Neuron (in vitro differentiated cells): ENCODE data around the gene DPYSL5.
A peak's percentile ranks its signal among the peaks of the same experiment; 100 is the strongest.

Experiments
- H2AFZ ChIP-seq: one replicate; pipeline ENCODE4 v1.6.1; 2013; ENCODE audit warnings: low read depth, mild to moderate bottlenecking, inconsistent platforms, low read length, moderate library complexity
- H3K27me3 ChIP-seq: one replicate; pipeline ENCODE4 v1.6.1; 2013; ENCODE audit warnings: low read length; ENCODE audit not compliant: insufficient read depth
- H3K36me3 ChIP-seq: one replicate; pipeline ENCODE4 v1.6.1; 2013; ENCODE audit warnings: low read length; ENCODE audit not compliant: insufficient read depth
- H3K4me1 ChIP-seq: one replicate; pipeline ENCODE4 v1.6.1; 2013; ENCODE audit warnings: low read length; ENCODE audit not compliant: insufficient read depth
- H3K4me3 ChIP-seq: 2 replicates; pipeline ENCODE4 v1.5.1; 2013; ENCODE audit warnings: mild to moderate bottlenecking, low read length, moderate library complexity
- H3K9me3 ChIP-seq: one replicate; pipeline ENCODE4 v1.6.1; 2013; ENCODE audit warnings: low read length

Gene DPYSL5

DNA sequence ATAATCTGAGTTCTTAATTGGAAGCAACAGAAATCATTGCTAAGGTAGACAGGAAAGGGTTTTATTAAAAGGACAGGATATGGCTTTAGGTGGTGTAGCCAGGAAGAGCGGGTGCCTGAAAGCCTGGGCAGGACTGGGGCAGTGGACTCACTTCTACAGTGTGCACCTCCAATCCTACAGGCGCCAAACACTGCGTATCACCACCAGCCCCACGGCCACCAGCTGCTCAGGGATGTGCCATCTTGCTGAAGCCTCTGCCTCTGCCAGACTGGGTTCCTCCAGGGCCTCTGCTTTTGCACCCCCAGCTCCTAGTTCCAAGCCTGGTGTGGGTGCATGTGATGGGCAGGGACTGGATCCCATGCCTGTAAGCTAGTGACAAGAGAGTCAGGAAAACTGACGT is 29.7 kb upstream of the DPYSL5 start:
- Histone ChIP-seq H2AFZ (no peak overlapping the region), H3K4me1 (peaks cover 6% of the 10 kb centered on the region), H3K4me3 (no peak overlapping the region), H3K9me3 (peaks cover 2% of the 10 kb centered on the region), H3K36me3 (no peaks in the 10 kb centered on the region), H3K27me3 (no peaks in the 10 kb centered on the region)

DNA sequence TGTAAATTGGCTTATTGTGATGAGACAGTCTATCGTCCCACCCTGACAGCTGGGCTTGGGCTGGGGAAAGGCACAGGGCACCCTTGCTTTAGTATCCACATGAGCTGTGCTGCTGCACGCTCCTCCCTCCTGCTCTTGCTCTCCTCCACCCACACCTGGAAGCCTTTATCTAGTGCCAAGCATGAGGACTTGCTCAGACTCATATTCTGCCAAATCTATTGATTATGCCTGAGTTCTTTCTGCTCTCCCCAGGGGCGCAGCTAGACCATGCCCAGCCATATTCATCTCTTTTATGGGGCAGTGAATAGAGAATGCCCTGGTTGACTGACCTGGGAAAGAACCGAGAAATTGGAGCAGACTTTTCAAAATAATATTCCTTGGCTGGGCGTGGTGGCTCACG is 29.0 kb upstream of the DPYSL5 start:
- Histone ChIP-seq H2AFZ (no peak overlapping the region), H3K27me3 (no peaks in the 10 kb centered on the region), H3K4me1 (peaks cover 6% of the 10 kb centered on the region), H3K9me3 (peaks cover 2% of the 10 kb centered on the region), H3K4me3 (no peak overlapping the region), H3K36me3 (no peaks in the 10 kb centered on the region)

DNA sequence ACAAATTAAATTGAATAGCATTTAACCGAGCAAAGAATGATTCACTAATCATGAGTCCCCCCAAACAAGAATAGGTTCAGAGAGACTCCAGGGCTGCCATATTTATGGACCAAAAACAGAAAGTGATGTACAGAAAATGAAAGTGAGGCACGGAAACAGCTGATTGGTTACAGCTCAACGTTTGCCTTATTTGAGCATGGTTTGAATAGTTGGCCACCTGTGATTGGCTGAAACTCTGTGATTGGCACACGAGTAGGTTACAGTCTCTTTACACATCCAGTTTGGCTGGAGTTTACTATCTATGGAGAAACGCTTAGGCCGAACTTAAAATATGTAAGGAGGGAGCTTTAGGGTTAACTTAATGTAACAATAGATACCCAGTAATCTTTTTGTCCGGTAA is 27.0 kb upstream of the DPYSL5 start:
- H2AFZ ChIP-seq: no peak overlapping the region
- H3K9me3 ChIP-seq: no peaks in the 10 kb centered on the region
- no peak overlapping the region for H3K4me3 ChIP-seq
- no peaks in the 10 kb centered on the region for H3K36me3 ChIP-seq
- H3K27me3 ChIP-seq: no peaks in the 10 kb centered on the region
- H3K4me1 ChIP-seq: peaks cover 6% of the 10 kb centered on the region

DNA sequence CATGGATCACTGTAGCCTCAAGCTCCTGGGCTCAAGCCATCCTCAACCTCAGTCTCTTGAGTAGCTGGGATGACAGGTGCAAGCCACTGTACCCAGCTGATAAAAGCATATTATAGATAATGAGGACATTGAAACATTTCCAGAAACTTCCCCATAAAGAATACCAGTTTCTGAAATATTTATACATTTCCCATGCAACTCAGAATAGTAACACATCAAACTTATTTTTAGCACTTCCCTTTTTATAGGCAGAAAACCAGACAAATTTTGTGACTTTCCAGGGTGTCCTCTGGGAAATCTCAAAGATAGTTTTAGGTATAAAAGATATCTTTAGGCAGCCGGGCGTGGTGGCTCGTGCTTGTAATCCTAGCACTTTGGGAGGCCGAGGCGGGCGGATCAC is 25.1 kb upstream of the DPYSL5 start:
- Histone ChIP-seq H2AFZ (no peak overlapping the region), H3K27me3 (no peaks in the 10 kb centered on the region), H3K36me3 (no peaks in the 10 kb centered on the region), H3K4me3 (no peak overlapping the region), H3K4me1 (peaks cover 6% of the 10 kb centered on the region), H3K9me3 (no peaks in the 10 kb centered on the region)

DNA sequence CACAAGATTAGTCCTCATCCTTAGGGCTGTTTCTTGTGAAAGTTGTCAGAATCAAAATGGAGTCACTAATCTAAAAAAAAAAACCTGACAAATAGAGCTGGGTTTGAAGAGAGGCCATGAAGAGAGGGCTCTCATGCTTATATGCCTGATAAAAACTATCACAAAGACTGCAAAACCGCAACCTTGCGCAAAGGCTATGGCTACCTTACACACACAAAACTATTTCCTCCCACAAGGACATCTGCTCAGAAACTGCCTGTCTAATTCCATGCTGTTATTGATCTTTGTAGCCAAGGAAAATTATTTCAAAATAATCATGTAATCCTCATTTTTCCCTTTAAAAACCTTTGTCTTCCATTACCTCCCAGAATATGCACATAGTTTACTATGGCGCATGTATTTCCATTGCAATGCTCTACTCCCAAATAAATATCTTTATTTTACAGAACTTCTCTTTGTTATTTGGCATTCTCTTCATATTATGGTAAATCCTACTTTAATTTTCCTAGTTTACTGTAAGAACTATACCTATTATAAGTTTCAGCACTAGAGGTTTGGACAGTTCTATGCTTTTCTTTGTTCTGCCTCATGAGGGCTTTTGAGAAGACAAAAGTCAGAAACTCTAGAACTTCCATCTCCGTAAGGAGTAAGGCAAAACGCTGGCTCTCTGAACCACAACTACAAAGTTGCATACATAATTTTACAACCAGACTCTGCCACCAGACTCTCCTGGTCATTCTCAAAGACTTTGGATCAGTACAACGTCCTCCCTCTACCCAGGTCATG is 9.6 kb upstream of the DPYSL5 start:
- H2AFZ ChIP-seq: no peak overlapping the region
- no peaks in the 10 kb centered on the region for H3K36me3 ChIP-seq
- no peaks in the 10 kb centered on the region for H3K9me3 ChIP-seq
- H3K27me3 ChIP-seq: no peaks in the 10 kb centered on the region
- no peaks in the 10 kb centered on the region for H3K4me1 ChIP-seq
- no peak overlapping the region for H3K4me3 ChIP-seq

GRCh38 chr2:26840937-26841610 is 6.9 kb upstream of the DPYSL5 start:
- Histone ChIP-seq H3K36me3 (no peaks in the 10 kb centered on the region), H3K4me1 (peaks cover 3% of the 10 kb centered on the region), H2AFZ (no peak overlapping the region), H3K9me3 (no peaks in the 10 kb centered on the region), H3K27me3 (no peaks in the 10 kb centered on the region), H3K4me3 (no peak overlapping the region)

DNA sequence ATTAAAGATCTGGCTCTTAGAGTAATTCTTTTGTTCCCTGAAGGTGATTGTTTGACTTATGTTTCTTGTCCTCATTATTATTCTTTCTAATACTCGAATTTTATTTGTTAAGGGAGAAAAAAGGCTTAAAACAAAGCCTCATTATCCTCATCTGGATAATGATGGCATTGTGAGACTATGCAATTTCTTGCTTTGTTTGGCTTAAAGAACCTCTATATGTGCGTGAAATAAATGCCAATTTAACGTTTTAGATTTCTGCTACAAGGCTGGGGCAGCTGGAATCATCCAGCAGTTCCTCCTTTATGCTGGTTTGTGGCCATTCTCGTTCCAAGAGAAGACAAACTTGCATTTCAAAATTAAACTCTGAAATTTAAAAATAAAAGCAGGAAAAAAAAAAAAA is 4.9 kb upstream of the DPYSL5 start:
- H3K4me1 ChIP-seq: peaks cover 14% of the 10 kb centered on the region
- H2AFZ ChIP-seq: no peak overlapping the region
- H3K4me3 ChIP-seq: no peak overlapping the region
- H3K36me3 ChIP-seq: no peaks in the 10 kb centered on the region
- H3K9me3 ChIP-seq: no peaks in the 10 kb centered on the region
- H3K27me3 ChIP-seq: no peaks in the 10 kb centered on the region

DNA sequence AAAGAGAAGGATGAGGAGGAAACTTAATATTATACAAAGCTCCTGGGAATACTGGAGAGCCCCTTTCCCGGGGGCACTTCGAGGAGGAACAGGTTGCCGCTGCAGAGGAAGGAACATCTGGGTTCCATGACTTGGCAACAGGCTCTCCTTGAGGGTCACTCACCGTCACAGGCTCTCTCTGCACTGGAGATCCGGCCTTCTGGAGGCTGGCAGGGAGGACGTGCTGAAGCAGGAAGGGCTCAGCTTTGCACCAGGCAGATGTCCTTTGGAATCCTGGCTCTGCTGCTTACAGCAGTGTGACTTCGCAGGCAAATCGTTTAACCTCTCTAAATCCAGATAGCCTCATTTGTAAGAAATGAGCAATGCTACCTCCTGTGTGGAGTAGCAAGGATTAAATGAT is 2.9 kb upstream of the DPYSL5 start:
- Histone ChIP-seq H2AFZ (no peak overlapping the region), H3K27me3 (no peaks in the 10 kb centered on the region), H3K4me3 (no peak overlapping the region), H3K9me3 (no peaks in the 10 kb centered on the region), H3K4me1 (peaks cover 21% of the 10 kb centered on the region), H3K36me3 (no peaks in the 10 kb centered on the region)

- Histone ChIP-seq H2AFZ (peak overlapping the region; percentile 4), H3K36me3 (peaks cover 2% of the 10 kb centered on the region), H3K27me3 (no peaks in the 10 kb centered on the region), H3K4me3 (peak overlapping the region; percentile 92), H3K4me1 (peaks cover 33% of the 10 kb centered on the region), H3K9me3 (no peaks in the 10 kb centered on the region)
These were observed 1.3 kb upstream of the DPYSL5 start for GRCh38 chr2:26846334-26847306.

DNA sequence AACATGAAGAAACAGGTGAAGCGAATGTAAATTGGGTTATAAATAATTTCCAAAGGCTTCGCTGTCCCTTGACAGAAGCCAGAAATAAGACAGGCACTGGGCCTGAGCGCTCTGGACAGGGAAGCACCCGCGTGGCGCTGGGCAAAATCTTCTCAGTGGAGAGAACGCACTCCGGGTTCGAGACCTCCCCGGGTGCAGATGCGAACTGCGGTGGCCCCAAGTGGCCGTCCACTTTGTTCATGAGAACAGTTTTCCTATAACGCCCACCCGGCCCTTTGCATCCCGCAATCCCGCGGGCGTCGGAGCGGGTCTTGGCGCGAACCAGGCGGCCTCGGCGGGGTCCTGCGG is 651 bp upstream of the DPYSL5 start:
- H3K4me3 ChIP-seq: peak overlapping the region; percentile 92
- peaks cover 38% of the 10 kb centered on the region for H3K4me1 ChIP-seq
- H3K36me3 ChIP-seq: peaks cover 2% of the 10 kb centered on the region
- peak overlapping the region; percentile 4 for H2AFZ ChIP-seq
- no peaks in the 10 kb centered on the region for H3K27me3 ChIP-seq
- no peaks in the 10 kb centered on the region for H3K9me3 ChIP-seq

- Histone ChIP-seq H3K4me1 (peaks cover 50% of the 10 kb centered on the region), H3K36me3 (peaks cover 2% of the 10 kb centered on the region), H3K27me3 (no peaks in the 10 kb centered on the region), H3K4me3 (peak overlapping the region; percentile 92), H2AFZ (no peak overlapping the region), H3K9me3 (no peaks in the 10 kb centered on the region)
These were observed 564 bp downstream of the DPYSL5 start for GRCh38 chr2:26848336-26849055.

DNA sequence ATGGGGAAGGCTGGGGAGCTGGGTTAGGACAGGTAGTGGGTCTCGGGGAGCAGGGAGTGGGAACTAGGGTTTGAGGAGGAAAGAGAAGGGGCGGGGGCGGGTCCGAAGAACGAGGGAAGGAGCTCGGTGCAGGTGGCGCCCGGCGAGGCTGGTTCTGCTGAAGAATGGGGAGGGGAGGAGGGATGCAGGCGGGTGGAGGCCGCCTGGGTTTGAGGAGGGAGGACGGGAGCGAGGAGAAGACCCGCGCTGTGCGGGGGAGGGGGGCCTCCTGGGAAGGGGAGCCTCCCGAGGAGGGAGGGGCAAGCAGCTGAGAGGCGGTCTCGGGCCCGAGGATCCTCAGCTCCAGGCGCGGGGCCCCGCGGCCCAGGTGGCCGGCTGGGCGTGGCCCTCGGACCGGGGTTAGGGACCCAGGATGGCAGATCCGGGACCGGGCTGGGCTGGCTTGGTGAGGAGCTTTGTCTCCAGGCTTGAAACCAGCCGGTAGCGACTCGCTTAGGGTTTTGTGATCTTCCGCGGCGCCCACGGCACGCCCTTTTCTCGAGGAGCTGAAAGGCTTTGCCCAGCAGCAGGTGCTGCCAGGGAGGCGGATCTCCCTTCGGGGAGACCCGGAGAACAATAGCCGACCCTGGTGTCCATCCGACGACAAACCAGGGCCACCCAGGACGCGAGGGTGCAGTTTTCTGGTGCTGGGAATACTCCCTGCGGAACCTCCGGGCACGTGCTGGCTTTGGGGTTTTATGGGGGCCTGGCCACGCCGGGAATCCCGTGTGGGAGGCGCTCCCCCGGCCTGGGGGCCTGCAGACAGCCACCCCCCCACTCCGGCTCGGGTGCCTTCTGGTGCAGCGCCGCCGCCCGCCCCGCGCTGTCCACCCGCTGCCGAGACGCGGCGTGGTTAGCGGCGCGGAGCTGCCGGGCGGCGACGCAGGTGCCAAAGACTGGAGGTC is 1.4 kb downstream of the DPYSL5 start:
- Histone ChIP-seq H3K27me3 (no peaks in the 10 kb centered on the region), H2AFZ (no peak overlapping the region), H3K36me3 (peaks cover 2% of the 10 kb centered on the region), H3K4me1 (peaks cover 55% of the 10 kb centered on the region), H3K4me3 (peak overlapping the region; percentile 92), H3K9me3 (no peaks in the 10 kb centered on the region)
